Ascending aorta (tissue), 2 donors: Measurements from ENCODE around the gene DLL4. TPM values are rescaled to one million over a fixed set of nuclear protein-coding genes. Genes with fewer than 3 reads are reported as not detected.

Source experiments
- DNase-seq, 2 donors: peaks; one replicate each; pipeline ENCODE4 v3.0.0-alpha.2; 2019; ENCODE audit warnings: low spot score in 2 of 2
- H3K27ac ChIP-seq, 2 donors: fragments of 200-600 bp; sonication (generic); one replicate each; pipeline ENCODE4 v1.5.1; 2016 to 2017; ENCODE audit warnings: mild to moderate bottlenecking in 1 of 2
- H3K27me3 ChIP-seq: fragments of 200-600 bp; sonication (generic); one replicate; pipeline ENCODE4 v1.5.1; 2017
- H3K36me3 ChIP-seq, 2 donors: fragments of 200-600 bp; sonication (generic); one replicate each; pipeline ENCODE4 v1.5.1; 2016
- H3K4me1 ChIP-seq, 2 donors: fragments of 200-600 bp; sonication (generic); one replicate each; pipeline ENCODE4 v1.5.1; 2016 to 2017; ENCODE audit warnings: mild to moderate bottlenecking in 1 of 2
- H3K4me3 ChIP-seq, 2 donors: fragments of 200-600 bp; sonication (generic); one replicate each; pipeline ENCODE4 v1.5.1; 2016 to 2017; ENCODE audit warnings: mild to moderate bottlenecking in 1 of 2
- H3K9me3 ChIP-seq, 2 donors: fragments of 200-600 bp; sonication (generic); one replicate each; pipeline ENCODE4 v1.5.1; 2016
- intact Hi-C: fragments of 100-400 bp; cut with DNase I; formaldehyde crosslinking; loops from one replicate; pipeline ENCODE4 v1.15.1; 2023
- total RNA-seq: library from RNA; depleted of rRNA; stranded (reverse); fragments of >200 nt; gene quantifications from one replicate; pipeline ENCODE4 v1.1.0, GENCODE V29; 2016
- TF ChIP-seq, protein P1 (sequence below), 3 experiments: fragments of 200-600 bp in 2 of 3; fragments of 450-650 bp in 1 of 3; sonication (generic) in 2 of 3; IDR thresholded peaks; one replicate each; pipeline ENCODE4 v1.5.1; 2016 to 2019; ENCODE audit warnings: antibody characterized with exemption in 3 of 3, mild to moderate bottlenecking in 1 of 3, moderate library complexity in 1 of 3

Gene DLL4
- total RNA-seq, 1 donor from 2014 or later: 30.2 TPM

DNA sequence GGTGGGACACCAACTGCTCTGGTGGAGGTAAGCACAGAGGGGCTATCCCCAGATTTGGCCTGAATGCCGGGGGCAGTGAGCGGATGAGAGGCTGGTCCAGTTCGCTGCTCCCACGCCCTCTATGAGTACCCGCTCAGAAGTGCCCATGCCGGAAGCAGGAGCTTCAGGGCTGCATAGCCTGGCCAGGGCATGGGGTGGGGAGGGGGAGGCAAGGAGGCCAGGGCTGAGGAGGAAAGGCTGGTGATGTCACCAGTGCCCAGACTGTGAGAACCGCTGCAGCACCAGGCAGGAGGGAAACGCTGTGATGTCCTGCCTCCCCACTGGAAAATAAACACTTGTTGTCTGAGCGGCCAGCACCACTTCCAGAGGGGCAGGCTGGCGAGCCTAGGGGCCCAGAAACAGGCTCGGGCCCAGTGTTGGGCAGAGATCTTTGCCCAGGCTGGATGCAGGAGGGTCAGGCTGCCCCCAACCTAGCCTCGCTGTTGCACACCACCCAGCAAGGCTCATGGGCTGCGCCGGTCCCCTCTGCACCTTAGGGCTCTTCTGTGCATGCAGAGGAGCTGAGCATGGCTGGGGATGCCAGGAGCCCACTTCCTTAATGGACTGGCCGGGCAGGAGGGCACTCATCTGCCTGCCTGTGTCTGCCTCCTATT lies 10.9 kb upstream of the DLL4 start:
- TF ChIP-seq, protein P1, sequence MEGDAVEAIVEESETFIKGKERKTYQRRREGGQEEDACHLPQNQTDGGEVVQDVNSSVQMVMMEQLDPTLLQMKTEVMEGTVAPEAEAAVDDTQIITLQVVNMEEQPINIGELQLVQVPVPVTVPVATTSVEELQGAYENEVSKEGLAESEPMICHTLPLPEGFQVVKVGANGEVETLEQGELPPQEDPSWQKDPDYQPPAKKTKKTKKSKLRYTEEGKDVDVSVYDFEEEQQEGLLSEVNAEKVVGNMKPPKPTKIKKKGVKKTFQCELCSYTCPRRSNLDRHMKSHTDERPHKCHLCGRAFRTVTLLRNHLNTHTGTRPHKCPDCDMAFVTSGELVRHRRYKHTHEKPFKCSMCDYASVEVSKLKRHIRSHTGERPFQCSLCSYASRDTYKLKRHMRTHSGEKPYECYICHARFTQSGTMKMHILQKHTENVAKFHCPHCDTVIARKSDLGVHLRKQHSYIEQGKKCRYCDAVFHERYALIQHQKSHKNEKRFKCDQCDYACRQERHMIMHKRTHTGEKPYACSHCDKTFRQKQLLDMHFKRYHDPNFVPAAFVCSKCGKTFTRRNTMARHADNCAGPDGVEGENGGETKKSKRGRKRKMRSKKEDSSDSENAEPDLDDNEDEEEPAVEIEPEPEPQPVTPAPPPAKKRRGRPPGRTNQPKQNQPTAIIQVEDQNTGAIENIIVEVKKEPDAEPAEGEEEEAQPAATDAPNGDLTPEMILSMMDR (IDR thresholded peaks at IDR 0.05): no peak
- Histone ChIP-seq H3K27me3 (no peaks in the 10 kb centered on the region), H3K4me1 (no peaks in the 10 kb centered on the region), H3K9me3 (no peaks in the 10 kb centered on the region), H3K4me3 (no peak overlapping the region), H3K27ac (no peak overlapping the region), H3K36me3 (no peaks in the 10 kb centered on the region)
- intact Hi-C loops: no loop called here
- DNase-seq: no peak

DNA sequence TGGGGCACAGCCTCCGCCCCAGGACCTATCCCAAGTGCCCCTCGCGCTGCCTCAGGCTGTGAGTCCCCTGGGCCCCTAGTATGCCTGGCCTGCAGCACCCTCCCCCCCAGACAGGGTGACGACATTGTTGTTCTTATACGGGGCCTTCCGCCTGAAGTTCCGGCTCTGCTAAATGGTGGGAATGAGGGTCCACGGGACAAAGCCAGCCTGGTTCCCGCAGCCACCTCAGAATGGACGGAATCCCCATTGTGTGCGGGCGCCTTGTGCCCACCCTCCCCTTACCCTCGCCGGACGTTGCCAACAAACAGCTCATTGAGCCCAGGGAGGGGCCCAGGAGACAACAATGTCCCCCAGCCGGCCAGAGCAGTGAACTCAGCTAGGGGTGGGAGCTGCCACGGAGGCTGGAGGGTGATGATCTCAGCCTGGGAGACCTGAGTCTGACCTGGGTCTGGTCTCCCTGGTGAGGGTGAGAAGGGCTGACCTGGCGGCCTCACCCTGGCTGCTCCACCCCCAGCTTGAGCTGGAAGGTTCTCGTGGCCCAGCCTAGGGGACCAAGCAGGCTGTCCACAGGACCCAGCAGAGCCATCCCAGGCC lies 10.2 kb upstream of the DLL4 start:
- TF ChIP-seq, protein P1 (IDR thresholded peaks at IDR 0.05): no peak
- H3K9me3 ChIP-seq: no peaks in the 10 kb centered on the region
- no peaks in the 10 kb centered on the region for H3K27me3 ChIP-seq
- no peaks in the 10 kb centered on the region for H3K4me1 ChIP-seq
- no peaks in the 10 kb centered on the region for H3K36me3 ChIP-seq
- no peak overlapping the region for H3K27ac ChIP-seq
- no peak for DNase-seq
- no peak overlapping the region for H3K4me3 ChIP-seq
- intact Hi-C loops: no loop called here

DNA sequence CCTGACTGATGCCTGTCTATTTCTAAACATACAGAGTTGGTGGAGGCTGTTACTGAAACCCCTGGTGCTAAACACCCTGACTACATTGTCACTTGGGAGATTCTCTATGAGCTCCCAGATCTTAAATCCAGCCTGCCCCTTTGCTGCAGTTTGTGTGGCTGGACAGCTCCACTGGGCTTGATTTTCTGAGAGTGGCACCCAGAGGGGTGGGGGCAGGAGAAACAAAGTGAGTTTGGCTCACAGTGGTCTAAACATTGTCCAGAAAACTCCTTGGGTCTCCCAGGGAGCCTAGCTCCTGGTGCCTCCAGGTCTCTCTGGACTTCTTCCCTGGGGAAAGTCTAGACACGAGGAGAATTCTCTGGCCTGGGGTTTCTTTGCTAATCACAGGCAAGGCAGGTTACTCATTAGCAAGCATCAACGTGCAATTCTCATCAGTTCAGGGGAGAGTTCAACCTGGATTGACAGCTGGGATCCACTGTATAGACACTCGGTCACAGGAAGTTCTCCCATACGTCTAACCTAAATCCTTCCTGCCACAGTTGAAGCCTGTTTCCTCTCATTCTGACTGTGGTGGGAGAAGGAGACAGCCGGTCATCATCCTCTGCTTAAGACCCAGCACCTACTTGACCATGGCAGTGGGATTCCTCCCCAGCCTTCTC lies 7.1 kb upstream of the DLL4 start:
- intact Hi-C loops: no loop called here
- H3K27me3 ChIP-seq: no peaks in the 10 kb centered on the region
- no peaks in the 10 kb centered on the region for H3K36me3 ChIP-seq
- TF ChIP-seq, protein P1 (IDR thresholded peaks at IDR 0.05): no peak
- no peak overlapping the region for H3K4me3 ChIP-seq
- H3K9me3 ChIP-seq: no peaks in the 10 kb centered on the region
- peaks cover 4 to 6% of the 10 kb centered on the region in 2 donors for H3K4me1 ChIP-seq
- H3K27ac ChIP-seq: no peak overlapping the region
- DNase-seq: no peak

DNA sequence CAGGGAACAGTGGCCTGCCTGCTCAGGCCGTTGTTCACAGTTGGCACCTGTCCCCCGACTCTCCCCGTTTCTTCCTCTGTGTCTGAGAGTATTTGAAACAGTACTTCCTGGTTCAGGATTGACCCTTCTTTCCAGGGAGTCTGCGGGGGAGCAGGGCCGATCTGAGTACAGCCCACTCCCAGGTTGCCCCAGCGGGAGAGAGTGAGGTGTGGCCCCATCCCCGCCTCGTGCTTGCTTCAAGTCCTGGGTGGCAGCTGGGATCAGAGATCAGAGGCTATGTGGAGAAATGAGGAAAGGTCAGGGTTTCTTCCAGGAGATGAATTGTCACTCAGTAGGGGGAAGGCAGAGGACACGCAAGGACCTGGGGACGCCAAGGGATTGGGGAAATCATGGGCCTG lies 6.5 kb upstream of the DLL4 start:
- intact Hi-C loops: no loop called here
- no peaks in the 10 kb centered on the region for H3K27me3 ChIP-seq
- peaks cover 4 to 9% of the 10 kb centered on the region in 2 donors for H3K4me1 ChIP-seq
- TF ChIP-seq, protein P1 (IDR thresholded peaks at IDR 0.05): no peak
- H3K4me3 ChIP-seq: no peak overlapping the region
- H3K27ac ChIP-seq: no peak overlapping the region
- DNase-seq: no peak
- no peaks in the 10 kb centered on the region for H3K36me3 ChIP-seq
- no peaks in the 10 kb centered on the region for H3K9me3 ChIP-seq

DNA sequence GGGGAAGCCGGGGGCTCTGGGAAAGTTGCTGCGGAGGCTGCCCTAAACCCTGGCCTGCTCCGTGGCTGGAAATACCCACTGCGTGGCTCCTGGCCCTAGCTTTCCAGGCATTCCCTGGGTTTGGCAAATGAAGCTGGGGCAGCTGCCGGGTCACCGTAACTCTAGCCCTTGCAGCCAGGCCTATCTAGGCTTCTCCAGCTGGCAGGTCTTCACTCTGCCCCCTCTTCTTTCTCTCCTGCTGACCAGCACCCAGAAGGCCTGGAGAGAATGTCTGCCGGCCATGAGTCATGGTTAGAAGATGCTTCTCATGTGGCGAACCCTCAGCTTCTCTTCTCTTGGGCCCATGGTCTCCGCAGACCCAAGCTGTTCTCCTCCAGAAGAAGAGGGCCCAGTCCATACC lies 5.6 kb upstream of the DLL4 start:
- TF ChIP-seq, protein P1 (IDR thresholded peaks at IDR 0.05): no peak
- DNase-seq: no peak

More for the DNA sequence above, 5.6 kb upstream of the DLL4 start:
- no peaks in the 10 kb centered on the region for H3K36me3 ChIP-seq
- H3K9me3 ChIP-seq: no peaks in the 10 kb centered on the region
- H3K4me3 ChIP-seq: no peak overlapping the region
- no peaks in the 10 kb centered on the region for H3K27me3 ChIP-seq
- intact Hi-C loops: no loop called here
- H3K27ac ChIP-seq: no peak overlapping the region
- H3K4me1 ChIP-seq: peaks cover 13 to 18% of the 10 kb centered on the region in 2 donors
